Brain pericyte (primary cell): ENCODE measurements around the gene RCVRN.

Experiments used
- DNase-seq: peaks from one replicate; pipeline ENCODE4 v3.0.0-alpha.2; 2012; ENCODE audit warnings: low read depth, low spot score

The RCVRN gene

DNA sequence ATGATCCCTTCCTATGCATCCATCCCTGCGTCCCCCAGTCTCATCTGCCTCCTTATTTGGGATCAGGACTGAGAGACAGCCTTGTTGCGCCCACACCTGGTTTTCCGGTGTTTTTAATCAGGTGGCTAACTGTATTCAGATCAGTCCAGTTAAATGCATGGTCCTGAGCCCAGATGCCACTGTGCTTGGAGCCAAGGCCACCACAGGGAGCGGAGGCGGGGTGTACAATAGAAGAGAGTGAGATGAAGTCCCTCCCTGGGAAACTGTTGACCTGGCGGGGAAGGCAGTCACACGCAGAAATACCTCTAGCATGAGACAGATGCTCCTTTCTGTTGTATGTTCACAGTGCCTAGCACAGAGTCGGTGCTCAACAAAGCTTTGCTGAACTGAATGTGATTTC is 6.3 kb downstream of the RCVRN start:
- no peak for DNase-seq

DNA sequence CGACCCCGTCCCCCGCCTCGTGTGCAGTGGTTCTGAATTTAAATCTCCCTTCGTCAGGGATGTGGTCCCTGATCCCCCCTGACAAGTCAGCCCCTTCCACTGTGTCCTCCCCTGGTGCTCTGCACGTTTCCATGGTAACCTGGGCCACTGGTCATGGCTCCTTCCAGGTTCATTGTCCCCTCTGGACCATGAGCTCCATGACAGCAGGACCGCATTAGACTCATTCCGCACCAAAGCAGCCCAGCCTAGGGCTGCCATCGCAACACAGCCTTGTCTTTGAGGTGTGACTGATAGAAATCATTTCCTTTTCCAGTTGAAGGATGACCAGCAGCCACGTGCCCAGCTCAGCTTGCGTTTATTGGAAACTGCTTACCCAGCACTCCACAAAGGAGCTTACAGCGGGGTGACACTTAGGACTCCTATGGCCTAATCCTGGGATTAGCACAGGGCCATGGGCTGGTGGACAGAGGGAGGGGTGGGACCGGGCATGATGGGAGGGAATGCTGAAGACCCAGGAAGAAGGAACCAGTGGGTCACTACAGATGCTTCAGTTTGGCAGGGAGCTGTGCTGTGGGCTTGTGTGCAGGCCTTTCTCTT is 7.6 kb downstream of the RCVRN start:
- DNase-seq = no peak

DNA sequence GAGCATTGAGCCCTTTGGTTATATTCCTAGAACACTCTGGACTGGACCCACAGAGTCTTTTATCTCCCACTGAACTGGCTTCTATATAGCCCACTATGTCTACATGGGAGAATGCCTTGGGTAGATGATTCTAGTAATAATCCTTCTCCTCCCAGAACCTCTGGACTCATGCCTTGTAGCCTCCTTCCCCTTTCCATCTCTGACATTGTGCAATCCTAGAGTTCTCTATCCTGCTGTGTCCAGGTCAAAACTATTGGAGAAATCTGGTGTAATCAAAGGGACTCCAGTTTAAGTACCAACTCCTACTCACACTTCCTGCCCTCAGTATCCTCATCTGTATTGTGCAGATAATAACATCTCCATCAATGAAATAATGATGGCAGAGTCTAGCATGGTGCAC is 9.1 kb downstream of the RCVRN start:
- DNase-seq = no peak

DNA sequence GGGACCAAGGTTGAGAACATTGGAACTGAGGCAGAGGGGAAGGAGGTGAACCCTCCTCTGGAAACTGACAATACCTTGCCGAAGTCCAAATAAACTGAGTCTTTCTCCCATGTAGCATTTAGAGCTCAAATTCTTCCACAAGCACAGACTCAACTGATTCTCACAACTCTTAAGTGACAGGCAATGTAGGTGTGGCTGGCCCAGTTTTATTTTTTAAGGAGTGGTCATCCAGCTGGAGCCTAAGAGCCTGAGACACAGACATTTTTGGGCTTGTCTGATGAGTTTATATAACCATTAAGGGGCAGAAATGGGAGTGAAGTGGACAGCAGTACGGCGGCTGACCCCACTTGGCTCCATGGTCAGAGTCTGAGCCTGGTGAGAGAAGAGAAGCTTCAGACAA is 10.8 kb downstream of the RCVRN start:
- DNase-seq = no peak

DNA sequence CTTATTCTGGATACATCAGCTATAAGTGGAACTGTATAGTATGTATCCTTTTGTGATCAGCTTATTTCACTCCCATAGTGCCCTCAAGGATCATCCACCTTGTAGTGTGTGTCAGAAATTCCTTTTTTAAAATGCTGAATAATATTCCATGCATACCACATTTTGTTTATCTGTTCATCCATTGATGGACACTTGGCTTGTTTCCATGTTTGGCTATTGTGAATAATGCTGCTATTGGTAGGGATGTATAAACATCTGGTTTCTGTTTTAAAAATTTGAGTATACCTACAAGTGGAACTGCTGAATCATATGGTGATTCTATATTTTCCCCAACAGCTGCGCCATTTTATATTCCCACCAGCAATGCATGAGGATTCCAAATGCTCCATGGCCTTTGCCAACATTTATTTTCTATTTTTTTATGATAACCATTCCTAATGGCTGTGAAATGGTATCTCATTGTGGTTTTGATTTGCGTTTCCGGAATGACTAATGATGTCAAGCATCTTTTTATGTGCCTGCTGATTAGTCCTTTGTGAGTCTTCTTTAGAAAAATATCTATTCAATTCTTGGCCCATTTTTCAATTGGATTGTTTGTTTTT is 11.6 kb downstream of the RCVRN start:
- no peak for DNase-seq

DNA sequence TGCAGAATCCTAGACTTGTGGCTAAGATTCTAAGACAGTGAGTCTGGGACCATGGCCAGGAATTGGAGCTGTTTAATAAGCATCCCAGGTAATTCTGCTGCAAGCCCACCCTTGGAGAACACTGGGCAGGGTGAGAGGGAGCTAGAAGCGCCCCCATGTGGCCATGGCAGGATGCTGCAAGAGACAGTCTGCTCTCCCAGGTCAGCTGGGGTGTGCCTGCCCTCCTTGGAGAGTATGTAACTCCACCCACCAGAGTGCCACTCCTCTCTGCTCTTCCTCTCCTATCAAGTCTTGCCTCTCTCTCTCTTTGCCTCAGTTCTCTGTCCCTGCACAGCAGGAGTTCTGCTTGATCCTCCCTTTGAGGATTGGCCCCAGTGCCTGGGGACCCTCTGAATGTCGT is 14.9 kb downstream of the RCVRN start:
- DNase-seq = no peak

DNA sequence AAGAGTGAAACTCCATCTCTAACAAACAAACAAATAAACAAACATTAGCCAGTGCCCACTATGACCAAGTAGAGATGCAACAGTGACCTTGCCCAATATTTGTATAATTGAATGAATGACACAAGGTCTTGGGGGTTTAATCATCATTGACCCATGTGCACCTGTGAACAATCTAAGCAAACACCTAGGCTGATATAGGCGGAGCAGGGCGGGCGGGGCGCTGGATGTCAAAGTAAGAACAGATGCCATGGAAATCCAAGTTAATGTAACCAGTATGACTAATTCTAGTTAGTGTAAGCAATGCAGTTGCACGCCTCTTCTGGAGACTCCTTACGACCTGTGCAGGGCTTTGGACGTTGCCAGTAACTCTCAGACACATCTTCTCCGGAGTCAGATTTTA is 17.6 kb downstream of the RCVRN start:
- no peak for DNase-seq

DNA sequence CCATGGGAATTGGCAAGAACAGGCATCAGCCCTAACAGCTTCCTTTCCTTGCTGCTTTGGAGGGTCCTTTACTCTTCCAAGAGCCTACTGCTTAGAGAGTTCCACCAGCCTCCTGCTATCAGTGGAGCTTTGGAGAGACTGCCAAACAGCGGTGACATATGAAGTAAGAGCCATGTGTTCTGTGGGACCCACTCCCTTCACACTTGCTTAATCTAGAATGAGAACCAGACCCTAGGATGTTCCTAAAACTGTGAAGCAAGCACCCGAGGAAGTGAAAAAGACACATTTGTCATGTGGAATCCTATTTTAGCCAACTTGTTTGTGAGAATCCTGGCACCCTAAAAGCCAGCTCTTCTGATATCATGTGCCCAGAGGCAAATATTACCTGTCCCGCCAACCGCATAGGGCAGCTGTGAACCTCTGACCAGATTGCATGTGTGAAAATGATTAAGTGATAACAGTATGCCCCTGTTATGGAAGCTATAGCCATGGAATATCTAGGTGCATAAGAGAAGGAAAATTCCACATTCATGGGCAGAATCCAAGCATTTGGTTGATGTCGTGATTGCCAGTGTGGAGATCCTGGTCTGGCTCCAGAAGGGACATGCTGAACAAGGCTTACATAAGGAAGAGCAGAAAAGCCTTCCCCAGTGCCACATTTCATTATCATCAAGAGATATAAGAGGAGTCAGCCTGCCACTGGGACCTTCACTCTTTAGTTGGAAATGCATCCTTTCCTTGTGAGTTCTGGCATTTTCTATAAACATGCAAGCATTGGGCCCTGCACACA is 18.7 kb downstream of the RCVRN start:
- no peak for DNase-seq

DNA sequence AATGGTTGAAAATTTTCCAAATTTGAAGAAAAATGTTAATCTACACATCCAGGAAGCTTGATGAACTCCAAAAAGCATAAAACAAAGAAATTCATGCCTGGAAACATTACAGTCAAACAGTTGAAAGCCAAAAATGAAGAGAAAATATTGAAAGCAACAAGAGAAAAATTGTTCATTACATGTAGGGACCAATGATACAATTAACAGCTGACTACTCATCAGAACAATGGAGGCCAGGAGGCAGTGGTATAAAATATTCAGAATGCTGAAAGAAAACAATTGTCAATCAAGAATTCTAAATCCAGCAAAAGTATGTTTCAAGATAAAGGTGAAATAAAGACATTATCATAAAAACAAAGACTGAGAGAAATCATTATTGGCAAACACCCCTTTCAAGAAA is 21.6 kb downstream of the RCVRN start:
- no peak for DNase-seq

DNA sequence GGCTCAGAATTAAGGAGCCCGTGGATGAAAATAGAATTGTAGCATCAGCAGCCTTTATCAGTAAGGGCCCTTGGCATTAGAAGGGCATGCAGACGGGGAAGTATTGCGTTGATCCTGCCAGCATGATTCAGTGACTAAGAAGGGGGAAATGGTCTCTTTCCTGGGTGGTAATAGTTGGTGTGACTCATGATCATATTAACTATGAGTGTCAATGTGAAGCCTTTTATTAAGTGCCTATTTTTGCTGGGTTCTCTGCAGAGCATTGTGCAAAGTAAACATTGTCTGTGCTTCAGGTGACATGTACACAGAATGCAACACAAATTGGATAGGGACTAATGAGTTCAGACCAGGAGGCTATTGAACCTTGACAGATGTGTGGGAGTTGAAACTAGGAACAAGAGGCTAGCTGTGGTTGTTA is 24.5 kb downstream of the RCVRN start:
- DNase-seq = no peak

DNA sequence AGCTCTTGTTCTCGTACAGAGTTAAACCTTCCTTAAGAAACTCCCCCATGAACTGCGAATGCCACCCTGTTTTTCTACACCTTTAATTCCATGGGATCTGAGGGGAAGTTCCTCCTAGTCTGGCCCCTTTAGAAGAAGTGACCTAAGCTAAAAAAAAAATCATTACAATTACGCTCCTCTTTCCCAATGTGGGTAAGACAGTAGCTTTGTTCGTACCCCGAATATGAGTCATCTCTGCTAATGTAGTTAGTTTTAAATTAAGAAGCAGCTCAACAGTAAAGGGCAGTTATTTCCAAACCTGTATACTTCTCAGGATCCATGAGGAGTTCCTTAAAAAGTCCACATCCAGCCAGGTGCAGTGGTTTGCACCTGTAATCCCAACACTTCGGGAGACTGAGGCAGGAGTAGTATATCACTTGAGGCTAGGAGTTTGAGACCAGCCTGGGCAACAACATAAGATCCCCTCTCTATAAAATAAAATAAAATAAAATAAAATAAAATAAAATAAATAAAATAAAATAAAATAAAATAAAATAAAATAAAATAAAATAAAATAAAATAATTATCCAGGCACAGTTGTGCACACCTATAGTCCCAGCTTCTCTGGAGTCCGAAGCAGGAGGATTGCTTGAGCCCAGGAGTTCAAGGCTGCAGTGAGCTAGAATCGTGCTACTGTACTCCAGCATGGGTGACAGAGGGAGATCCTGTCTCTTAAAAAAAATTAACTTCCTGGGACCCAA is 26.1 kb downstream of the RCVRN start:
- DNase-seq = no peak

DNA sequence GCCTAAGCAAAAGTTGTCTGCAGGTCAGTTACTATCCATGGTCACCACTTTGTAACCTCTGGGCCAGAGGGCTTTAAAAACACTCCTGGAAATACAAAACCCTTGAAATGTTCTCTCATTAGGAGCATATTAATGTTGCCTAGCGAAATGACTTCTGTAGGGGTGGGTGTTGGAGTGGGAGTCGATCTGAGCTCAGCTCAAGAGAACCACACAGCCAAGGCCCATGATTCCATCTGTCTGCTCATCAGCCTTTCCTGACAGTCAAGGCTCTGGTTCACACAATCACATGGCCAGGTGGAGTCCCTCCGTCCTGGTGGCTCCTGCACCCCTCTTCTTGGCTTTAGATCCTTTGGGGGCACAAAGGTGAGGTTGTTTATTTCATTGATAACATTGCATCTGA is 26.7 kb downstream of the RCVRN start:
- no peak for DNase-seq

DNA sequence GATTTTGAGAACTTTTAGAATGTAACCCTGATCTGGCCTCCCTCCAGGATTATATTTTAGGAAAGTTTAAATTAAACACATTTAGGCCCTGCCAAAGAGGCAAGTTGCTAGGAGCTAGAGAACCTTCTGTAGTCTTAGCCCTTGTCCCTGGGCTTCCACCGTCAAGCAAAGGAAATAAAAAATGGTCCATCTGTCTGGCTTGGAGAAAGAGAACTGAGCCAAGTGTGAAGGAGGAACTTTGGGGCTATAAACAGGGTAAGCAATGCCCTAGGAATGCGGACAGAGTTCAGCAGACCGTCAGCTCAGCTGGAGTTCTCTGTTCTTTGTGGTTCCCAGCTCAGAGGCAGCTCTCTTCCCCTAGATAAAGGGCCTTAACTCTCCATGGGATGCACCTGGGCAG is 29.6 kb downstream of the RCVRN start:
- DNase-seq = no peak

DNA sequence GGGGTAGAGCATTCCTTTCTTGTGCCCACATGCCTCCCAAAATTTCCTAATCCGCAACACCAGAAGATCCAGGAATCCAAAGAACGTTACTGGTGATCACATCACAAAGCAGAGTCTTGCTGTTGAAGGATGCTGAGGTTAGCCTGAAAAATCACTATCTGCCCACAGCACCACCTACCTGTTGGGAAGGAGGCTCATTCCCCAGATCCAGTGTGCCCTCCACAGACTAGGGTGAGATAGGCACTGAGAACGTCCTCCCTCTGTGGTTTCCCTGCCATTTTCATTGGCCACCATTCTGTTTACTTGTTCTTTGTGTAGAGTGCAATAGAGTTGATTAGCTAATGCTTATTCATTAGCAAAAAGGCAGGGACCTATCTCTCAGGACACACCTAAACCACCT is 30.3 kb downstream of the RCVRN start:
- no peak for DNase-seq

DNA sequence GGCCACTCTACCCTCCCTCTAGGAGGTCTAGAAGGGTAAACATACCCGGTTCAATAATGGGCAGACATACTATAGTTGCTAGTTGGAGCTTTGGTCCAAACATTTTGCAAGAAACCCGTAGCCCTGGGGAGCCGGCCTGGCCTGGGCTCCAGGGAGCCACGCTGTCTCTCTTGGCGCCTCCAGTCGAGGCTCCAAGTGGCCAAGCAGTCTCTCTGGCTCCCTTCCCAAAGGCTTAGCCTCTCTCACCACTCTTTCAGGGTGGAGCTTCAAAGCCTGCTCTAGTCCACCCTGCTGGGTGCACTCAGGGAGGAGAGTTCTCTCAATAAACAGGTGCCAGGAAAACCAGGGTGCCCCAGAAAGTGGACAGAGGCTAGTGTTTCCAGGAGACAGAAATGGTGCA is 32.2 kb downstream of the RCVRN start:
- no peak for DNase-seq

DNA sequence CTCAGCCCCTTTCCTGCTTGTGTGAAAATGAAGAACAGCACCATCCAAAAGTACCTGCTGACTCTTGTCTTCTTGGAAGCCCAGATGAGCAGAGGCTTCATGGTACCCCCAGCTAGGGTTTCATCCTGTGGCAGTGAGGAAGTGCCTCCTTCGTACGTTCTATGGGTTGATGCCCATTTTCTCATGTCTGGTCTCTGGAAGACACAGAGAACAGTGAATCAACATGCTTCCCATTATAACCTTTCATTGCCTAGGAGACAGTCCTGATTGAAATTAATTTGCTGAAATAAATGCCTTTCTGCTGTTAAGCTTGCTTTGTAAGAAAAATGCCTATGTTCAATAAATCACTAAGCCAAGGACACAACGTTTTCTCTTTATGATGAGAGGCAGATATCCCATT is 36.5 kb downstream of the RCVRN start:
- no peak for DNase-seq

DNA sequence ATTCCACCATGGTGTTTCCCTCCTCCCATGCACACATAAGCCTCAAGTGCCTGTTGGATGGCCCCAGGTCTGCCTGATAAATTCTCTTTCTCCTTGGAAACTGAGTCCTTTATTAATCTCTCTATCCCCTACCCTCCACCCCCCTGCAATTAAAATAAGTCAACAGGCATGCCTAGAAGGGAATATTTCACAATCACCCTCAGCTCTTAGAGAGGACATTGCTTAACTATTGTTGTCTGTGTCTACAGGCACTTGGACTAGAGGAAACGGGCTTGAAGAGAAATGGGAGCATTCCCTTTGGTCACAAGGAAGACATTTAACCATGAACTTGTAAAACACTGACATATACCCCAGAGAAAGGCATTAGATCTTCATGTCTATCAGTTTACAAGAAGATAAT is 39.5 kb downstream of the RCVRN start:
- no peak for DNase-seq

DNA sequence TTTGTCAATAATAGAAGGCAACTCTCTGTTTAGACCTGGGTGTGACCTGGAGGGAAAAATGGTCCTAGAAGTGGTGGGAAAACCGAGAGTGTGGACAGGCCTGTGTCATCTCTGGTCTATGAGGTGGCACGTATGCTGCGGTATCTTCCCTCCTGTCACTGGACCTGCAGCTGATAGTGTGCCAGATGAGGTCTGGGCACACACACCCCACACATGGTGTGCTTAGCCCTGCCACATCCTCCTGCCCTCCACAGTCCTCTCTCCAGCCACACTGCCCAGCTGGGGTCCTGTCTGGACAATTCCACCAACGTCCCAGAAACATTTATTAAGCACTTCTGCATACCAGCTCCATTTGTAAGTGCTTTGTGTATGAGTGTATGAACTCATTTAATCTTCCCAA is 42.1 kb downstream of the RCVRN start:
- DNase-seq = no peak

DNA sequence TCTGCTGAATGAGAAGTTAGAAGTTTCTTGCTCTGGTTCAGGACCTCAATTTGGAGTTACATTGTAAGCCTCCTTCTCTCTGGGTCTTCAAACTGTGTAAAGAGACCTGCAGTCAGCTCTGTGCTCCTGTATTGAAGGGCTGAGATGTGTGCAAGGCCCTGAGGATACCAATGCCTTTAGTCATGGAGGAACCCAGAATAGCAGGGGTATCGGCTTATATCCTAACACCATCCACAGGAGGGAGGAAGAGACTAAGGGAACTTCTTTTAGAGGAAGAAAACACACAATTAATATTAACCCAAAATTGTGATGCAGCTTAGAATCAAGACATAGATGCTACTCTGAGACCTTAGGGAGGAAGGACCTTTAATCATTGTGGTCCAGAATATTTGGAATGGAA is 42.9 kb downstream of the RCVRN start:
- no peak for DNase-seq

DNA sequence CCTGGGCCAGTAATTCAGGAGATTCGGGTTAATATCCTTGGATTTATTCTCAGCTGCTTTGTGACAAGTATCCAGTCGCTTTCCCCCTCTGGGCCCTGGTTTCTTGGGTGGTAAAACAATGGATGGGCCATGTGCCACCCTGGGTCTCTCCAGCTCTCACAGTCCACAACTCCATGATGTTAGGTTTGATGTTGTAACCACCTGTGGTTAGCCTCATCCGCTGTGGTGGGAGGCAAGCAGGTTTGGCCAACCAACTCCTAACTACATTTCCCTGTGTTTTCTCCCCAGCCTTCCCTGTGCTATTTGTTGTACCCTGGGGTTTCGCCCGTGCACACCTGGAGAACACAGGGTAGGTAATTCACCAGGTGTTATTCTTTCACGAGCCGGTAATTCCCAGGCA is 44.2 kb downstream of the RCVRN start:
- no peak for DNase-seq

DNA sequence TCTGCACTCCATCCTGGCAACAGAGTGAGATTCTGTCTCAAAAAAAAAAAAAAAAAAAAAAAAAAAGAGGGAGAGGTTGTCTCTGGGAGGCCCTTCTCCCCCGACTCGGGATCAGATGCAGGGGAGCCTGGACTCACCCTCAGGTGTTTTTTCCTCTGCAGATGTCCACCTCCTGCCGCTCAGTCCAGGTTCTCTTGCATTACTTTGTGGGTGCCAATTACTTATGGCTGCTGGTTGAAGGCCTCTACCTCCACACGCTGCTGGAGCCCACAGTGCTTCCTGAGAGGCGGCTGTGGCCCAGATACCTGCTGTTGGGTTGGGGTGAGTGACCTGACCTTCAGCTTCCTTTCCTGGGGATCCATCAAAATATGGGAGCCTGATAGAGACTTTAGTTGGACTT is 45.3 kb downstream of the RCVRN start:
- DNase-seq = no peak

DNA sequence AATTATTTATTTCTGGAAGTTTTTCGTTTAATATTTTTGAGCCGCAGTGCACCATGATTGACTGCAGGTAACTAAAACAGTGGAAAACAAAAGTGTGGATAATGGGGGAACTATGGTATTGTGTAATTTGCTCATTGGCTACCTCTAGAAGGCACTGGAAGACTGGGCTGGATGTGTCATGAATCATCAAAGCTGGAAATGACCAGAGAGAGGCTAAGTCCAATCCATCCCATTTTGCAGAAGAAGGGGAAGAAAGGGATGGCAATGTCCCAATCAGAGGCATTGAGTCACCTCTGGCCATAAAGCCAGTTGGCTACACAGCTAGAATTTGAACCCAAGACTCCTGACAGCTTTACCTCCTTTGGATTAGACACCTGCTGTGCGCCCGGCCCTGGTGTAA is 50.0 kb downstream of the RCVRN start:
- DNase-seq = no peak

DNA sequence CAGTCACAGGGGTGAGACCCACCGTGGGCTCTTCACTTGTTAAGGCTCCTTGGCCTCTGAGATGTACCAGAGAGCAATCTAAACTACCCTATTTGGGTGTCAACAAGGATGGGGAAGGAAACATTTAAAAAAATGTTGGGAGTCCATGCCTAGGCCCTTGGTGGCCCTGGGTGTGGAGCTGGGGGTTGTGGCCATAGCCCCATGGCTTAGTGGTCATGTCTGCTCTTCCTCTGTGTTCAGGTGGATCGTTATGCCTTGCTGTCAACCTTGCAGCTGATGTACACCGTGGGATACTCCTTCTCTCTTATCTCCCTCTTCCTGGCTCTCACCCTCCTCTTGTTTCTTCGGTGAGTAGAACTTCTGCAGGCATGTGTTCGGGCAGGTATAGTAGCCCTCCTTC is 50.8 kb downstream of the RCVRN start:
- no peak for DNase-seq
